ENCODE results near the gene SEC61B. TPM values are rescaled to one million over a fixed set of nuclear protein-coding genes. Genes with fewer than 3 reads are reported as not detected.

SEC61B gene
- total and polyA plus RNA-seq, 2 experiments from 2014 or later, result 133 to 602 TPM

GRCh38 chr9:99259231-99259918, 37.3 kb downstream of the SEC61B start:
- H3K4me1 Mint-ChIP-seq, result peaks cover 14% of the 10 kb centered on the region
- H4K20me1 ChIP-seq (replicated peaks; ENCODE audit: insufficient read depth), result no peaks in the 10 kb centered on the region
- no peaks in the 10 kb centered on the region for H3K36me3 Mint-ChIP-seq (ENCODE audit: low read depth)
- H3K4me1 ChIP-seq (ENCODE audit: insufficient read depth), result peaks cover 9% of the 10 kb centered on the region
- no peaks in the 10 kb centered on the region for H3F3A ChIP-seq (replicated peaks; ENCODE audit: low read depth)
- TF ChIP-seq EZH2 (IDR thresholded peaks at IDR 0.05; ENCODE audit: low read depth, unreplicated experiment), result no peak
- no peak for TF ChIP-seq ZNF331 (CRISPR knock-in tag; IDR thresholded peaks at IDR 0.05; ENCODE audit: low read depth)
- TF ChIP-seq POLR2AphosphoS5 (IDR thresholded peaks at IDR 0.05; ENCODE audit: low read depth), result no peak
- TF ChIP-seq CREB1 (CRISPR knock-in tag; IDR thresholded peaks at IDR 0.05; ENCODE audit: low read depth), result no peak
- TF ChIP-seq ZNF114 (CRISPR knock-in tag; IDR thresholded peaks at IDR 0.05), result no peak
- TF ChIP-seq STAT1 (IDR thresholded peaks at IDR 0.05; ENCODE audit: unreplicated experiment), result no peak
- TF ChIP-seq REST (IDR thresholded peaks at IDR 0.05; ENCODE audit: unreplicated experiment), result no peak
- no peak for TF ChIP-seq NANOG (IDR thresholded peaks at IDR 0.05; ENCODE audit: borderline replicate concordance)
- TF ChIP-seq ZNF462 (CRISPR knock-in tag; IDR thresholded peaks at IDR 0.05), result no peak
- no peak for TF ChIP-seq JUNB (IDR thresholded peaks at IDR 0.05; ENCODE audit: unreplicated experiment)
- TF ChIP-seq CTCF (conservative IDR thresholded peaks at IDR 0.05; ENCODE audit: low read depth in 2 of 2), result no peak
- TF ChIP-seq ETS1 (IDR thresholded peaks at IDR 0.05), result no peak
- no peak for TF ChIP-seq EZH2phosphoT487 (IDR thresholded peaks at IDR 0.05; ENCODE audit: unreplicated experiment)
- H3K4me3 Mint-ChIP-seq, result no peak overlapping the region
- H3K79me2 ChIP-seq (replicated peaks; ENCODE audit: insufficient read depth), result no peaks in the 10 kb centered on the region
- H3K4me2 ChIP-seq, result peak overlapping the region; percentile 39; the same call in 1 of the 2 replicates
- H3K9me3 Mint-ChIP-seq, result no peaks in the 10 kb centered on the region
- H3K27me3 Mint-ChIP-seq (ENCODE audit: insufficient read depth, low read depth, poor library complexity), result peaks cover 3% of the 10 kb centered on the region
- peak overlapping the region; percentile 80 for H2AFZ ChIP-seq
- H3K4me3 ChIP-seq, result no peak overlapping the region
- H3K9me2 ChIP-seq (ENCODE audit: insufficient read depth), result no peaks in the 10 kb centered on the region
- ATAC-seq (peak; percentile 86), DNase-seq (ENCODE audit: low spot score) (peak; percentile 34)
- H3K36me3 ChIP-seq (ENCODE audit: insufficient read depth), result no peaks in the 10 kb centered on the region
- no peak overlapping the region for H3K27ac ChIP-seq (ENCODE audit: low read depth)
- H3K27me3 ChIP-seq (ENCODE audit: insufficient read depth), result no peaks in the 10 kb centered on the region
- H3K27ac Mint-ChIP-seq, result no peak overlapping the region; the same call in 1 of the 2 replicates
